G401 (cell line): ENCODE data around the gene ZMIZ1. TPM values are rescaled to one million over a fixed set of nuclear protein-coding genes. Genes with fewer than 3 reads are reported as not detected.
A peak's percentile ranks its signal among the peaks of the same experiment; 100 is the strongest.

Experiments used
- DNase-seq: peaks from one replicate; pipeline ENCODE4 v3.0.0-alpha.2; 2015; ENCODE audit warnings: low spot score
- in situ Hi-C: cut with HindIII; loops from 2 replicates; pipeline ENCODE4 v1.10.0; 2016; ENCODE audit warnings: low sequenced_read_pairs, mixed read lengths
- total RNA-seq: library from RNA; depleted of rRNA; stranded (reverse); fragments of >200 nt; shearing (Covaris generic); gene quantifications from 2 replicates; pipeline ENCODE4 v1.2.3, GENCODE V29; 2014

Gene ZMIZ1
- total RNA-seq, 1 experiment from 2014 or later, result 2.3 TPM

DNA sequence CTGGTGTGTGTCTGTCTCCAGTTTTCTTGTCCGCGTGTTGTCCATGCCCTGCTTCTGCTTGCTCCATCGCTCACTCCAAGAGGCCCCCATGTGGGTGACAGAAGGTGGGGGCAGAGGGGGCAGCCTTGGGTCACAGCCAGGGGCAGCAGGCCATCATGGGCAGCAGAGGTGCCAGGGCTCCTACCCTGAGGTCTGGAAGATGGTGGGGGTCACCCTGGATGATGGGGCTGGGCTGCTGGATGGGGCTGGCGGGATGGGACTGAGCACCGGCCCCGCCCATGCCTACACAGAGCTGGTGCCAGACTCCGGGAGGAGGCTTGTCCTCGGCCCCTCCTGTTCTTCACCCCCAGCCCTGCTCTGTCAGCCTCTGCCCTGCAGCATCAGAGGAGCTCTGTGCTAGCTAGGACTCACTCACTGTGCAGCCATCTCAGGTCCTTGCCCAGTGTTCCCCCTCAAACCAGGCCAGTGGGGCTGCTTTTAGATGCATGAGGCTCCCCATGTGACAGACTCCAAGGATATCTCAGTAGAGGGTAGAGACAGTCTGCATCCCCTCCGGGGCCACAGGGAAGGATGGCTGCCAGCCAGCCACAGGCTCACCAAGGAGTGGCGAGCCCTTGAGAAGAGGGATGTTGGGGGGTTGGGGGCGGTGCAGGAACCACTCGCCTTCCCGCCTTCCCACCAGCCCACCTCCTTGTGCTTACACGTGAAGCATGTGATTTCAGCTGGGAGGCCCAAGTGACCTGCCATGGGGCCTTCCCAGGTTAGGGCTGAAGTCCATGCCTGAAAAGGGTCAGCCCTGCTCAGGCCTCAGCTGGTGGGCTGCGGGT, 243.0 kb downstream of the ZMIZ1 start:
- in situ Hi-C loops, result no loop called here
- no peak for DNase-seq

DNA sequence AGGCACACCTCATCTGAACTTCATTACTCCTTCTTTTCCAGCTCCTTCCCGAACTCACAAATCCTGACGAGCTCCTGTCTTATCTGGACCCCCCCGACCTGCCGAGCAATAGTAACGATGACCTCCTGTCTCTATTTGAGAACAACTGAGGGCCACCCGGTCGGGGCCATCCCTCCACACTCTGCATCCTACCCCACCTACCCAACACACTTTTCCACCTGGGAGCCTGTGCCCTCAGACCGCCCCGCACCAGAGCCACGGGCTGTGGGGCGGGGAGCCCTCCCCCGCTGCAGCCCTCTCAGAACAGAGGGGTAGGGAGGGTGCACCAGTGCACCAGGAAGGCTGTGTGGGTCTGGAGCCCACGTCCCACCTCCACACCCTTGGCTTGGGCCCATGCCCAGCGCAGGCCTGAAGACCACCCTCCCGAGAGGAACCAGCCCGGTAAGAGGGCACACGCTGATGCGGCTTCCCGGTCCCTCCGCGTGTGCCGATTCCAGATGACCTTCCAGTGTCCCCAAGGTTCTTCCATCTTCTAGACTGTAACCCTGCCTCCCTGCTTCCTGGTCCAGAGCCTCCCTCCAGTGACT, 243.9 kb downstream of the ZMIZ1 start:
- in situ Hi-C loops, result no loop called here

DNA sequence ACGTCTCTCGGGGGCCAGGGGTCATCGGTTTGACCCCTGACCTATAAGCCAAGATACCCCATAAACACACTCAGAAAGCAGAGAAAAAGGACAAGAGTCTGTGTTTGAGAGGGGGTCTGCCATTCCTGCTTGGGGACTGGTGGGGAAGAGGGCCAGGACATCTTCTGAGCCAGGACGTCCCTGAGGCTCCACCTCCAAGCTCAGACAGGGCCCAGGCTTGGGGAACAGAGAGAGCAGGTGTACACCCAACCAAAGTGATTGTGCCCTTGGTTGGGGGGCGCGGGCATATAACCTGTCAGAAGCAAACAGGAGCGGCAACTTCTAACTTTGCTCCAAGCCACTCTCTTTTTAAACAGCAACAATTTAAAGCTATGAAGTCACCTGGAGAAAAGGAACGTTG, 244.6 kb downstream of the ZMIZ1 start:
- no peak for DNase-seq
- in situ Hi-C loops, result no loop called here

More for the DNA sequence above, 243.9 kb downstream of the ZMIZ1 start:
- DNase-seq, result no peak

DNA sequence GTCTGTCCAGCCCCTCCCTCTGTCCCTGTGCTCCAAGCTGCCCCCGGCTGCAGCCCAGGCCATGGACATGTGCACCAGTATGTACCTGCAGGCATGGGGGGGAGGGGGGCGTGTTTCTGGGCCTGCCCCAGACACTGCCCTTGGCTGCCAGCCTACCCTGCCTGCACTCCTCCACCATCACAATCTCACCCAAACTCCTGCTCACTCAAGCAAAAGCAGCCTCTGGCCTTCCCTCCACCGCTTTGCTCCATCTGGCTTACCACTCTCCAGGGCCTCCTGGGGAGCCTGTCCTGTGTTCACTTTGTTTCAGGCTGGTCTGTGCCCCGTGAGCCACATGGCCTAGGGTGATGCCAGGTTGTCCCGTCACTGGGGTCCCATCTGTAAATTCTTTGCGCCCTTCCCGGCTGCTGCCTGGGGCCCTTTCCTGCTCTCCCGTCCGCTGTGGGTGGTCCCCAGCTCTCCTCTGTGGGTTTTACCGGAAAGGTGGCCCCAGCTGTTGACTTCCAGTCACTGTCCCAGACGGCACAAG, 245.2 kb downstream of the ZMIZ1 start:
- in situ Hi-C loops, result no loop called here
- no peak for DNase-seq

DNA sequence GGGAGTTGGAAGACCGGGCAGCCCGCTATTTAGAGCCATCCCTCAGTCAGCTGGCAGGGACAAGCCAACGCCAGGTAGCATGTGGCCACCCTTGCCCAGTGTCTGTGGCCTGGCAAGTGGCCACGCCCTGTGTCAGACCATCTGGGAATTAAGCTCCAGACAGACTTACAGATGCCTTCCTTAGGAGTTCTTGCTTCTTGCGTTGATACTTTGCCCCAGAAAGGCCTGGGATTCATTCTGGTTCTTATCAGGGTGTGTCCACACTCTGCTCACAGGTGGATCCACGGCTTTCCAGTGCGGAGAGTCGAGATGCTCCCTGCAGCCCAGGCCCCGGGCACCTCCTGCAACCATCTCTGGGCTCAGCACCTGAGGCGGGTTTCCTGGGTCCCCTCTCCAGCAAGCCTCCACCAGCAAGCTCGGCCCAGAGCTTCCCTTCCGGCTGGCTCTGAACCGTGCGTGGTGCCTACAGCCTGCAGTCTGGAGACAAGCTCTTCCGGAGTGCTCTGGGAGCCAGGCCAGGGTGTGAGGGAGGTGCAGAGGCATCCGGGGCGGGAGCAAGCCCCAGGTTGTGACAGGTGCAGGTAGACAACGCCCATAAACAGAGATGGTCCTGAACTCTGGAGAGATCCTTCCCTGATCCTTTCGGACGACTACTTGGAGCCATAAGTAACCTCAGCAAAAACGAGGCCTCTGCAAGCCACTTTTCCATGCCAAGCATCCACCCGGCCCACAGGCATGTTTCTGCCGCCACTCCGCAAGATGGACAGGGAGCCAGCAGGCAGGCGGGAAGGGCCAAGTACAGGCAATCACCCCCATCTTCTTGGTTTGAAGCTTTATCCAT, 246.2 kb downstream of the ZMIZ1 start:
- peak; percentile 68 for DNase-seq
- in situ Hi-C loops, result no loop called here

DNA sequence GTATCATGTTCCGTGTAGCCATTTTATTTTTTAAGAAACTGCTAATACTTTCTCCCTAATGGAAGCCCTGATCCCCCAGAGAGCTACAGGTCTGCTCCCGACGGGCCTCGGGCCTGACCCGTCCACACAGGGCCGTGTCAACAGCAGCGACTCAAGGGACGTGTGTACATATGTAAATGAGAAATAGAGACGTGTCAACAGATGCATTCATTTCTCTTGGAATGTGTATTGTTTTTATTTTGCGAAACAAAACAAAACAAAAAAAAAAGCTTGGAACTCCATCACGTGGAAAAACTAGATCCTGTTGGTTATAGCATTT, 246.8 kb downstream of the ZMIZ1 start:
- no peak for DNase-seq
- in situ Hi-C loops, result no loop called here

DNA sequence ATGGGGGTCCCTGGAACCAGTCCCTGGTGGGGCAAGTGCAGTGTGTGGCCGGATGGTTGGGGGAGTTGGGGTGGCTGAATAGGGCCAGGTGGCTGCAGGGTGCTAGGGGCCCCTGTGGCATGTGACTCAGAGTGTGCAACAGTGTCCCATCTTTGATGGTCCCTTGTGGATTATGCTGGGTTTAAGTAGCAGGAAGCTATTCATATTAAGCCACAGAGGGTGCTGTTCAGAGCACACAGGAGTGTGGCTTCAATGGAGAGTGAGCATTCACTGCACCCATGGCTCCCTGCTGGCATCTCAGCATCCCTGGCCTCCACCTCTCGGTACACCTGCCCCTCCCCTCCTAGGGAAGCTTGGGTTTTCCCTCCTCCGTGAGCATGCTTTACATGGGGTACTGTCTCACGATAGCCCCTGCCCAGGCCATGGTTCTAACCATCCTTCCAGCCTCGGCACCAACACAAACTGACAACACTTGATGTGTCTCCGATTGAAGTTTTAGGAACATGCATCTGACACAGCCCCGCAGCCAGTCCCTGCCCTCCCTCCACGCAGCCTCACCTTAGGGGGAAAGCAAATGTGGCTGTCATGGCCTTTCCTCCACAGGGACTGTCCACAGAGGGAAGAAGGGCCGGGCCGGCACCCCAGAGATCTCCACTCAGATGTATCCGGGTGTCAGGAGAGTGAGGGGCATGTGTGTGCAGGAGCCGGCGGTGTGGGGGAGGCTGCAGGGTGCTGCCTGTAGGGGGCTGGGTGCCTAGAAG, 248.1 kb downstream of the ZMIZ1 start:
- DNase-seq, result no peak
- in situ Hi-C loops, result no loop called here

DNA sequence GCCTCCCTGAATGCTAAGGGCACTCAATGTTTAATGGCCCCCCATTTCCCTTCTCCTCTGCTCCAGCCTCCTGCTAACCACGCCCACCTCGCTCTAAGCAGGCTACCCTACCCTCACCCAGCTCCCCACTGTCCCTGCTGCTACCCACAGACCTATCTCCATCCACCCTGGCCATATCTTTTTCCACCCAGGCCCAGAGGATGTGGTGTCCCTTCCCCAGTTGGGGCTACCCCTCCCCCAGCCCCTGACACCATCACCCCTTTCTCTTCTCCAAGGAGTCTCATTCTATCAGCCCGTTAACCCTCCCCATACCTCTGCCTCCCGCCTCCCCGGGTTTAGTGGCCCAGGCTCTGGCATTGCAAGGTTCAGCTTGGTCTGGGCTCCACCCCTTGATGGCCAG, 249.6 kb downstream of the ZMIZ1 start:
- no peak for DNase-seq
- in situ Hi-C loops, result no loop called here

DNA sequence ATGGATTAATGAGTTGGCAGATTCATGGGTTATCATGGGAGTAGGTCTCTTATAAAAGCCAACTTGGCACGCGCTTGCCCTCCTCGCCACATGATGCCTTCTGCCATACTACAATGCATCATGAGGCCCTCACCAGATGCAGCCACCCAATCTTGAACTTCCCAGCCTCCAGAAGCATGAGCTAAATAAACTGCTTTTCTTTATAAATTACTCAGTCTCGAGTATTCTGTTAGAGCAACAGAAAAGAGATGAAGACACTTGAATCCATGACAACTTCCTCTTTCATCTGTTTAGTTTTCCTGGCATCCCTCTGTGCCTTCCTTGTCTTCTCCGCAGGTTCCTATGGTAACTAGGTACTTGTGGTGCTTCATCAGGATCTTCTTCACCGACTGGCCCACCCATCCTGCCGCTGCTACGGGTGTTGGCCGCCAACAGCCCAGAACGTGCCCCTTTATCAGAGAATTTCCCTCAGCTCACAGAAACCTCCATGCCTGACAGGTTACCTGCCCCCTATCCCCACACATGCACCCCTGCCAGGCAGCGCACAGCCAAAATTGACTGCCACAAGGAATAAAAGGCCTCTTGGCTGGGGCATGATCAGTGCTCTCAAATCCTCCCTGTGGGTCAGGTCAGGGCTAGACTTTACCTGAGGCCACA, 250.5 kb downstream of the ZMIZ1 start:
- in situ Hi-C loops, result no loop called here
- no peak for DNase-seq

DNA sequence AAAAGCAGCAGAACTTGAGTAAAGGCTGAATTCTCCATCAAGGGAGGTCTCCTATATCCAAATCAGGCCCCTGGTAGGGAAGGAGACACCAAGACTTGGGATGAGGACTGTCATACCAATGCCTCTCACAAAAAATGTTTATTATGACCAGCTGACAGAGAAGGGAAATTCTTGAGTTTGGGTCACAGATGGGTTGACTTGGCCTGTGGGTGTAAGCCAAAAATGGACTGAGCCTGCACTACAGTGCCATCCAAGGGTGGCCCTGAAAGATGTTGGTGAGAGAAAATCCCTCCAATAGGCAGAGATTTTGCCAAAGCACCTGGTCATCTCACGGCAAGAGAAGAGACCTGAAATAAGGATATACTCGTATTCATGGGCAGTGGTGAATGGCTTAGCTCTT, 251.6 kb downstream of the ZMIZ1 start:
- peak; percentile 61 for DNase-seq
- in situ Hi-C loops, result no loop called here

DNA sequence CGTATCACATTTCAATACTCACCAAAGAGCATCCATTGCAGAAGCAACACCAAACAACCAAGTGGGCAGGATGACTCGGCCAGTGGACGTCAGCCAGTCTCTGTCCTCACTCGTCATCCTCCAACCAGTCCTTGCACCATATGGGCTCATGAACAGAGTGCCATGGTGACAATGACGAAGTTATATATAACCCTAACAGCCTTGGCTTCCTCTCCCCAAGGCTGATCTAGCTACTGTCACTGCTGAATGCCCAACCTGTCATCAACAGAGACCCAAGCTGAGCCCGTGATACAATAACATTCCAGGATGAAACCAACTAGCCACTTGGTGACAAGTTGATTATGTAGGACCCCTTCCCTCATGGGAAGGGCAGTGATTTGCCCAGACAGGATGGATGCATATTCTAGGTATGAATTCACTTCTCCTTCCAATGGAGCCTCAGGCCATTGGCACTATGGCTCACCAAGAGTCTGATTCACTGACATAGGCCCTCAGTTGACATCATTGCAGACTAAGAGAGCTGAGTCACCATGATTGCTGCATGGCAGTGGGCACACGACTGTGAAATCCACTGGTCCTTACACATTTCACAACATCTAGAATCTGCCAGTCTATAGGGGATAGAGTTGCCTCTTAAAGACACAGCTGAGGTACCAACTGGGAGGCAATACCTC, 252.2 kb downstream of the ZMIZ1 start:
- peak; percentile 70 for DNase-seq
- in situ Hi-C loops, result no loop called here

DNA sequence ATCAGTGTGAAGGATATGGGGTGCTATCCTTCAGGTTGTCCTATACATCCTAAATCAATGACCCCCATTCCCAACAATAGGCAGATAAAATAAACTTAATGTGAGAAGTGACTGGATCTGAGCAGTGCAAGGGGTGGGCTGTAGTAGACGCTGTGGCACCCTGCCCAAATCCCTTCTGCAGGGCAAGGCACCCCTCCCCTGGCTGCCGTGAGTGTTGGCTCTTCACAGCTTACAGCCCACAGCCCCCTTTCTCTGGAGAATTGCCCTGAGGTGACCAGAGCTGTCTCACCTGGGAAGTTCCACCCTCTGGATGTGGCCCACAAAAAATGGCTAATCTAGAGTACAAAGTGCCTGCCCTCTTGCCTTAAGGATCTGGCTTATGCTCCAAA, 252.7 kb downstream of the ZMIZ1 start:
- in situ Hi-C loops, result no loop called here
- no peak for DNase-seq

DNA sequence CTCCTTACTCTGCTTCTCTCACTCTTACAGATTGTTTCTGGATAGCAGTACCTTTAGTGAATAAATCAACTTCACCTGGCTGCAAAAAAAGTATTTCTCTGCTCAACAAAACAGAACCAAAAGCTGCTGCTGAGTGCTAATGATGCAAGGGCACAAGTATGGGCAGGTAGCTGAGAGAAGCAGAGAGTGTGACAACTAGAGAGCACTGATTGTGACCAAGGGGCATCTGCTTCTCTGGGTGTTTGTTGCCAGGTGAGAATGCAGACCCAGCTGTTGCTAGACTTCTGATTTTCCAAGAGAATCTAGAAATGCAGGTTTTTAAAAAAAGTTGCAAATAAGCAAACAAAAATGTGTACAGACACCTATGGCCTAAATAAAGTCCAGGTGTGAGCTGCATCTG, 253.2 kb downstream of the ZMIZ1 start:
- in situ Hi-C loops, result no loop called here
- DNase-seq, result no peak

DNA sequence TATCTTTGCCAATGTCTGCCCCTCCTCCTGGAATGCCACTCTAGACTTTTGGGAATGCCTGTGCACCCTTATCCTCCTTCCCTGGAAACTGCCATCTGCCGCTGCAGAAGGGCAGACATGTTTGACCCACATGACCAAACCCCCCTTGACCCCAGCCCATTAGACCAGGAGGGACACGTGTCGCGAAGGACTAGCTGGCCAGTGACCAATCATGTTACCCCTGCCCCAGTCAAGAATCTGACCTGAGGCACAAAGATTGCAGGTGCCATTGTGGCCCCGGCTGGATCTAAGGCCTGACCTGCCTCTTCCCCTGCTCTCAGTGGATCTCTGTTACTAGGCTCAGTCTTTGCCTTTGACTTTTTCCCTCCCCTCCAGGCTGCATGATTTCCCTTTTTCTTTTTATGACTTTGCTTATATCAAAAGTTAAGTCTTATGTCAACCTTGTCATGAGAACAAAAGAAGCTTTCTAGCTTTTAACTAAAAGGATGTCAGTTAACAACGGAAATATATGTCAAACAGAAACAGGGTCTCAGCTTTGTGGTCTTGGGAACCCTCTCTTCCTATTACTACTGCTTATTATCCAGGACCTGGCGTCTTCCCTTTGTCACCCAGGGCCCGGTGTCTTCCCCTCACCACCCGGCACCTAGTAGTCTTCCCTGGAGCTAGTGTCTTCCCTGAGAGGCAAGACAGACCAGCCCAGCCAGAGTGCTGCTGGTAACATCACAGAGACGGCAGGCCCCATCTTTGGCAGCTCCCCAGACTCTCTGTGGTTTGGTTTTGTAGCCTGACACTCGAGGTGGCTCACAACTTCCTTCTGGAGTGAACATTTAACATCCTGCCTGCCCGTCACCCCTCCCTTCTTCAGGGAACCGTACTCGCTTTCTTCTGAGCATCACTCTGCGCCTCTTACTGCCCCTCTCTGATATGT, 254.1 kb downstream of the ZMIZ1 start:
- in situ Hi-C loops, result no loop called here
- DNase-seq, result no peak

DNA sequence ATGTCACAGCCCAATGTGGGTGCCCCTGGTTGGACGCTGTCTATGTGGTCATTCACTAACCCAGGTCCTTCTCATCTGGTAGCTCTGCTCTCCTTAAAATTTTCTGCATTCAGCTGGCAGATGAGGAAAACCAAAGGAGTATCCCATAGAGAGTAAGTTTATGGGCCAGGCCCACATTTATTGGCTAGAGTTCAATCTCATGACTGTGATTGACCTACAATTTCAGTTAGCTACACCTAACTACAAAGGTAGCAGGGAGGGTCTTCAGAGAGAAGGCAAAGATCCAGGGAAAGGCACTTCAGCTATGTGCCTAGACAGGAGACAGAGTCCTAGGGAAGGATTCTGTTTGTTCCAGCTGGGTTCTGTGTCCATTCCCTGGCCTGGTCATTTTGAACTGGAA, 254.8 kb downstream of the ZMIZ1 start:
- in situ Hi-C loops, result no loop called here
- no peak for DNase-seq

DNA sequence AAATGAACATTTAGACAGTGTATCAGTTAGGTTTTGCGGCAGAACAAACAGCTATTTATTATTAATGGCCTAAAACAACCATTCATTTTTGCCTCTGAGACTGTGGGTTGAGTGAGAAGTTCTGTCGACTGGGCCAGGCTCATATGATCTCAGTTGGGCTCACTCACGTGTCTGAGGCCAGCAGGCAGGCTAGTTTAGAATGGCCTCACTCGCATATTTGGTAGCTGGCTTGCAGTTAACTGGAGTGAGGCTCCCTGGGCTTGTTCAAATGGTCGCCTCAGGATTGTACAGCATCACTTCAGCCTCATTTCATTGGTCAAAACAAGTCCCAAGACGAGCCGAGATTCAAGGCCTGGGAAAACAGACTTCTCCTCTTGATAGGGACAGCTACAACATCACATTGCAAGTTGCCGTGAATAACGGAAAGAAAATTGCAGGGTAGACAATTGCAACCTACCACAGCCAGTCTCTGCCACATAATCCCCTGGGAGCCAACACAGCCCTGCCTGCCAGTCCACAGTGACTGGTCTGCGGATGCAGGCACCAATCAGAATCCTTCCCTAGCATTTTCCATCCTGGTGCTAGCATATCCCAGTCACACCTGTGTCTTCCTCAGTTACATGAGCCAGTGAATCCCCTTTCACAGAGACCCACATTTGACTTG, 255.4 kb downstream of the ZMIZ1 start:
- no peak for DNase-seq
- in situ Hi-C loops, result no loop called here
